ENCODE data around the gene ISG15. TPM values are rescaled to one million over a fixed set of nuclear protein-coding genes. Genes with fewer than 3 reads are reported as not detected.

Gene ISG15
- total and polyA plus RNA-seq, 9 of the 15 experiments (the other 6 are each of a cell fraction or from before 2014, with no cell fraction given): 0.40 to 58.3 (median 12.2) TPM

DNA sequence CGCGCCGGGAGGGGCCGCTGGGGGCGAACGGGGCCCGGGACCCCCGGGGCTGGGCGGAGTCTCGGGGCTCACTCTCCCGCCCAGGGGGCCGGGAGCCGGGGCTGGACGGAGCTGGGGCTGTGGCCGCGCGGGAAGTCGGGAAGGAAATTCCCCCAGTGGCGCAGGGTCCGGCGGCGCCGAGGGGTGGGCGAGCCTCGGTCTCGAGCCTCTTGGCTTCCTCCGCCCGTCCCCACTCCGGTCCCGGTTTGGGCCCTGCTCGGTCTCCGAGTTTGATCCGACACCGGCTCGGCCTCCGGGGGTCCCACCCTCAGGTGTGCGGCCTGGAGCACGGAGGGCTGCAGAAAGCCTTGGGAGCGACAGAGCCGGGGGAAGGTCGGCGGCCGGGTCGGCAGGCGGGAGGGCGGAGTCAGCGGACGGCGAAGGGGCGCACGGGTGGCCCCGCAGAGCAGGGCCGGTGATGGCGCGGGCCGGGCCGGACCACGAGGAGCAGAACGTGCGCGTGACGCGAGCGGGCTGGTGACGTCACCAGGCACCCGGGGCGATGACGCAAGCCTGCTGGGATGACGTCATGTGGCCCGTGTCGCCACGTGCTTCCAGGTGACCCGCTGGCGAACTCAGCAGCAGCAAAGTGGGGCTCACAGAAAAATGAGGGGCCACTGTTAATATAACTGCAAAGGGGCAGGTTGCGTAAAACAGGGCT, 12.8 kb upstream of the ISG15 start (continued):
- TF ChIP-seq ARID1B (IDR thresholded peaks at IDR 0.05): peak; percentile 61
- peak; percentile 56 for TF ChIP-seq NFIC (IDR thresholded peaks at IDR 0.05)
- TF ChIP-seq, protein P1, sequence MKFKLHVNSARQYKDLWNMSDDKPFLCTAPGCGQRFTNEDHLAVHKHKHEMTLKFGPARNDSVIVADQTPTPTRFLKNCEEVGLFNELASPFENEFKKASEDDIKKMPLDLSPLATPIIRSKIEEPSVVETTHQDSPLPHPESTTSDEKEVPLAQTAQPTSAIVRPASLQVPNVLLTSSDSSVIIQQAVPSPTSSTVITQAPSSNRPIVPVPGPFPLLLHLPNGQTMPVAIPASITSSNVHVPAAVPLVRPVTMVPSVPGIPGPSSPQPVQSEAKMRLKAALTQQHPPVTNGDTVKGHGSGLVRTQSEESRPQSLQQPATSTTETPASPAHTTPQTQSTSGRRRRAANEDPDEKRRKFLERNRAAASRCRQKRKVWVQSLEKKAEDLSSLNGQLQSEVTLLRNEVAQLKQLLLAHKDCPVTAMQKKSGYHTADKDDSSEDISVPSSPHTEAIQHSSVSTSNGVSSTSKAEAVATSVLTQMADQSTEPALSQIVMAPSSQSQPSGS (CRISPR knock-in tag; IDR thresholded peaks at IDR 0.05): peak; percentile 100
- no peak for TF ChIP-seq CBX5 (IDR thresholded peaks at IDR 0.05; ENCODE audit: borderline replicate concordance, low read depth)
- TF ChIP-seq U2AF2 (optimal IDR thresholded peaks at IDR 0.05; ENCODE audit: low read depth, low read length): no peak
- TF ChIP-seq ZC3H11A (IDR thresholded peaks at IDR 0.05; ENCODE audit: low read depth, low read length): 0 out of 2 replicates have a peak, but pooled peaks have one; percentile 78
- TF ChIP-seq, protein P2, sequence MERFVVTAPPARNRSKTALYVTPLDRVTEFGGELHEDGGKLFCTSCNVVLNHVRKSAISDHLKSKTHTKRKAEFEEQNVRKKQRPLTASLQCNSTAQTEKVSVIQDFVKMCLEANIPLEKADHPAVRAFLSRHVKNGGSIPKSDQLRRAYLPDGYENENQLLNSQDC (CRISPR knock-in tag; IDR thresholded peaks at IDR 0.05): no peak
- TF ChIP-seq, protein P3, sequence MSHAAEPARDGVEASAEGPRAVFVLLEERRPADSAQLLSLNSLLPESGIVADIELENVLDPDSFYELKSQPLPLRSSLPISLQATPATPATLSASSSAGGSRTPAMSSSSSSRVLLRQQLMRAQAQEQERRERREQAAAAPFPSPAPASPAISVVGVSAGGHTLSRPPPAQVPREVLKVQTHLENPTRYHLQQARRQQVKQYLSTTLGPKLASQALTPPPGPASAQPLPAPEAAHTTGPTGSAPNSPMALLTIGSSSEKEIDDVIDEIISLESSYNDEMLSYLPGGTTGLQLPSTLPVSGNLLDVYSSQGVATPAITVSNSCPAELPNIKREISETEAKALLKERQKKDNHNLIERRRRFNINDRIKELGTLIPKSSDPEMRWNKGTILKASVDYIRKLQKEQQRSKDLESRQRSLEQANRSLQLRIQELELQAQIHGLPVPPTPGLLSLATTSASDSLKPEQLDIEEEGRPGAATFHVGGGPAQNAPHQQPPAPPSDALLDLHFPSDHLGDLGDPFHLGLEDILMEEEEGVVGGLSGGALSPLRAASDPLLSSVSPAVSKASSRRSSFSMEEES (CRISPR knock-in tag; IDR thresholded peaks at IDR 0.05): peak; percentile 66
- TF ChIP-seq FOSL1 (tag; conservative IDR thresholded peaks at IDR 0.05): peak; percentile 92
- TF ChIP-seq TOE1 (IDR thresholded peaks at IDR 0.05; ENCODE audit: borderline replicate concordance): peak; percentile 83
- TF ChIP-seq TOE1 (CRISPR knock-in tag; IDR thresholded peaks at IDR 0.05; ENCODE audit: borderline replicate concordance, low read depth): peak; percentile 97
- TF ChIP-seq, protein P4, sequence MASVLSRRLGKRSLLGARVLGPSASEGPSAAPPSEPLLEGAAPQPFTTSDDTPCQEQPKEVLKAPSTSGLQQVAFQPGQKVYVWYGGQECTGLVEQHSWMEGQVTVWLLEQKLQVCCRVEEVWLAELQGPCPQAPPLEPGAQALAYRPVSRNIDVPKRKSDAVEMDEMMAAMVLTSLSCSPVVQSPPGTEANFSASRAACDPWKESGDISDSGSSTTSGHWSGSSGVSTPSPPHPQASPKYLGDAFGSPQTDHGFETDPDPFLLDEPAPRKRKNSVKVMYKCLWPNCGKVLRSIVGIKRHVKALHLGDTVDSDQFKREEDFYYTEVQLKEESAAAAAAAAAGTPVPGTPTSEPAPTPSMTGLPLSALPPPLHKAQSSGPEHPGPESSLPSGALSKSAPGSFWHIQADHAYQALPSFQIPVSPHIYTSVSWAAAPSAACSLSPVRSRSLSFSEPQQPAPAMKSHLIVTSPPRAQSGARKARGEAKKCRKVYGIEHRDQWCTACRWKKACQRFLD (CRISPR knock-in tag; IDR thresholded peaks at IDR 0.05): peak; percentile 87
- TF ChIP-seq NFYB (IDR thresholded peaks at IDR 0.05; ENCODE audit: extremely low read depth, insufficient read length): no peak
- TF ChIP-seq RFX1 (IDR thresholded peaks at IDR 0.05): no peak
- TF ChIP-seq AFF1 (IDR thresholded peaks at IDR 0.05; ENCODE audit: low read depth in 1 of 2, partially characterized antibody in 2 of 2): no peak
- peak; percentile 75; the same call in 1 of the 2 replicates for TF ChIP-seq SAFB (IDR thresholded peaks at IDR 0.05; ENCODE audit: borderline replicate concordance, low read depth, low read length)
- TF ChIP-seq TRIM28 (IDR thresholded peaks at IDR 0.05): no peak
- peak in 1 of 2 experiments; percentile 92; a peak in 2 of 4 replicates for TF ChIP-seq HDAC1 (IDR thresholded peaks at IDR 0.05)
